Measurements from ENCODE around the gene FOSB.
"Not testable (repeated sequence)": the region's sequence is repeated elsewhere in the genome, so short reads cannot be mapped to it uniquely, and the experiment has no call there.

FOSB gene

DNA sequence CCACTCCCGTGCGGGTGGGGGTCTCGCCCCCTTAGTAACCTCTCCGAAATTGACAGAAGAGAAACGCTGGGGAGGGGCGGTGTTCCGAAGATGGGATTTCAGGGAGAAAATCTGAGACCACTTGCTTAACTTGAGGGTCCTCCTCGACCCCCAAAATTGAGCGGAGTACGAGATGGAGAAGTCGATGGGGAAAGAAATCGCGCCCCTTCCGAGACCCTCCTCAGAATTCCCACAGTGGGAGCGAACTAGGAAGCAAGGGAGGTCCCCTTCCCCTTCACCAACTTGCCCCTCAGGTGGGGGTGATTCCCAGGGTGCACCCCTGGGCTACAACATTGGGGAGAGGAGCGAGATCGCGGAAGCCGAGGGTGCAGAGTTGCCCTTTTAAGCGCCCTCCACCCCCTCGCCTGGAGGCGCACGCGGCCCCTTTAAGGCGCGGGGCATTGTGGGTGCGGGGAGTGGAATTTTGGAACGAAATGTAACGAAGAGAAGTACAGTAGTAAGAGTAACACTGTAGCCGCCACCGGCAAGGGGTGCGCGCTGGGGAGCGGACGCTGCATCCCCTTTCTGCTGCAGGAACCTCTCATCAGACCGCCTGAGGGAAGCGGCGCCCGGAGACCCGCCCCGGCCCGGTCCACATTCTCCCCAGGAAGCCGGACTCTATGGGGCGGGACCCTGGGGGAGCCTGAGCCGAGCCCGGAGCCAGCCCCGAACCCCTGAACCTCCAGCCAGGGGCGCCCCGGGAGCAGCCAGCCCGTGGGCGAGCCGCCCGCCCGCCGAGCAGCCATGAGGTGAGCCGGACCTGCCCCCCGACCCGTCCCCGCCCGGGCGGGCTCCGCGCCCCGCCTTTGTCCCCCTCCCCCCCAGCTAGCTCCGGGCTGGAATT, 39.4 kb downstream of the FOSB start, which contains the start of gene VASP:
VASP (plus strand) TSS at position 491 of the 883 bp plus-strand sequence; CDS start at position 784, 293 bp downstream.
- peak; percentile 95 for DNase-seq

DNA sequence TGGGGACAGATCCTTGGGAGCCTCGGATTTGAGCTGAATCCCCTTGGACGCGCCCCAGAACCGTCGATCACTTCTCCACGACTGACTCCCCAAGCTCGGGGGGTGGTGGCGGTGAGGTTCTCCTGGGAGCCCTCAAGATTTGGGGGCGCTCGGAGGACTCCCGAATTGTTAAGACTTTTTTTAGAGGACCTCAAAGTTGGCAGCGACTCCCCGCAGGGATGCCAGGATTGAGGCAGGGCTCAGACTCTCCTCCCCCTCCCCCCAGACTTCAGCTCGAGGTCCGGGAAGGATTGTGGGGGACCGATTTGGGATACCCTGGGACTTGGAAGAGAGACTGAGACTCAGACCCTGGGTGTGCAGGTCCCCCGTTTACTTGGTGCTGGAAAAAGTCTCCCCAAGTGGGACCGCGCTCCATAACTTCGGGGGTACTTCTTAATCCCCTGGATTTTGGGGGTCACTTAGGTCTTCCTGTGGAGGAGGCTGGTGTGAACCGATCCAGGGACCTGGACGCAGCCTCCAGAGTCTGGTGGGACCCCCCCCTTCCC, 40.1 kb downstream of the FOSB start:
- no peak for DNase-seq

DNA sequence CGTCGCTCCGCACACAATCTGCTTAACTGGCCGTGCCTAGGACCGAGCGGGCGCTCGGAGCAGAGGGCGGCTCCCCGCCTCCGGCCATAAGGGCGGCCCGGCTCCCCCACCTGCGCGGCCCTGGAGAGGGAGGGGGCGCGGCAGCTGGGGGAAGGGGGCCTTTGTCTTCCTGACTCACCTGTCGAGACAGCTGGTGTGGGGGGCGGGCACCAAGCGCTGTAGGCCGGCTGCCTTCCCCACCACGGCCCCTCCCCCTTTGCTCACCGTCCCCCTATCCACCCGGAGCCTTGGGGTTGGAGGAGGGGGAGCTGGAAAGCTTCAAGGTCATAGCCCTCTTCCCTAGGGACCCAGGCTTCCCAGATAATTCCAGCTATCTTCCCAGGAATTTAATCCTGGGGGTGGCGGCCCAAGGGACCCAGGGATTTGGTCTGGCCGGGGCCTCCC, 40.6 kb downstream of the FOSB start:
- DNase-seq, result peak; percentile 53

- DNase-seq, result peak; percentile 78
These were observed 41.3 kb downstream of the FOSB start for GRCh38 chr19:45508861-45509691.

GRCh38 chr19:45509692-45510015, 41.9 kb downstream of the FOSB start:
- no peak for DNase-seq

GRCh38 chr19:45510352-45510751, 42.6 kb downstream of the FOSB start:
- not testable (repeated sequence) for DNase-seq

GRCh38 chr19:45511074-45511473, 43.3 kb downstream of the FOSB start:
- no peak for DNase-seq

GRCh38 chr19:45512881-45513483, 45.2 kb downstream of the FOSB start:
- DNase-seq, result no peak

DNA sequence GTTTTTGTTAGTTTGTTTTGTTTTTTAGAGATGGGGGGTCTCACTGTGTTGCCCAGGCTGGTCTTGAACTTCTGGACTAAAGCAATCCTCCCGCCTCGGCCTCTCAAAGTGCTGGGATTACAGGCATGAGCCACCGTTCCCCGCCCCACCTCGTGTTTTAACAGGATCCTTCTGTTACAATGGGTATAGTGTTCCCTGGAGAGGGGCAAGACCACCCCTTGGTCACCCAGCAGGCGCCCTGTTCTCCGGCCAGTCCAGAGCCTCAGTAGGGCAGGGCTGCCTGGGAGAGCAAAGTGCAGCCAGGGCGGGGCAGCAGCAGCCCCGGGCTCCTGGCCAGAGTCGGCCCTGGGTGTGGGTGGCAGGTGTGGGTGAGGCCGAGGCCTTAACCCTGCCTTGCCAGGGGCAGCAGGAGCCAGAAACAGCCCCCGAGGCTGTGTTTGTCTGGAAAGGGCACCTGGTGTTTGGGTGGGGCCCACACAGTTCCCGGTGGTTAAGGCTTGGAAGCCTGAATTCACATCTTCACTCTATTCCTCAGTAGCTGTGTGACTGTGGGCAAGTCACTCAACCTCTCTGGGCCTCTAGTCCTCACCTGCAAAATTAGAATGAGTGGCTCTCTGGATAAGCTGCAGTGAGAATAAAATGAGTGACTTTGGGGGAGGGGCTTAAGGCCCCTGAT, 46.7 kb downstream of the FOSB start:
- DNase-seq, result no peak

DNA sequence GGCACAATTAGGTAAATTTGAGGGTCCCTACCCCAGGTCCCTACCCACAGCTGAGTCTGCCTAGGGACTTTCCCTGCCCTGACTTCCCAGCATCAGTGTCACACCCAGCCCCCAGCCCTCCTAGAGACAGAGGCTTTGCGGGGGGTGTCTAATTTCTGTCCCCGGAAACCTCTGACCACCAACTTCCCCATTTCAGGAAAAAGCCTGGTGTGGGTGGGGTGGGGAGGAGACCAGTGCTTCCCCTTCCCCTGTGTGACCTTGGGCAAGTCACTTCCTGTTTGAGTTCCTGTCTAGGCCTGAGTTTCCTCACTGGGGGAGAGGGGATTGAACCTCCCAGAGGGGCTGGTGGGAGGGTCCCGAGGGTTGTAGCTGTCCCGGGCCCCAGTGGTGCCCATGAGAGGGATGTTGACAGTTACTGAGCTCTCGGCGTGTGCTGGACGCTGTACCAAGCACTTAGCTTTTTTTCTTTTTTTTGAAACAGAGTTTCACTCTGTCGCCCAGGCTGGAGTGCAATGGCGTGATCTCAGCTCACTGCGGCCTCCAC, 47.4 kb downstream of the FOSB start:
- DNase-seq, result peak; percentile 67

DNA sequence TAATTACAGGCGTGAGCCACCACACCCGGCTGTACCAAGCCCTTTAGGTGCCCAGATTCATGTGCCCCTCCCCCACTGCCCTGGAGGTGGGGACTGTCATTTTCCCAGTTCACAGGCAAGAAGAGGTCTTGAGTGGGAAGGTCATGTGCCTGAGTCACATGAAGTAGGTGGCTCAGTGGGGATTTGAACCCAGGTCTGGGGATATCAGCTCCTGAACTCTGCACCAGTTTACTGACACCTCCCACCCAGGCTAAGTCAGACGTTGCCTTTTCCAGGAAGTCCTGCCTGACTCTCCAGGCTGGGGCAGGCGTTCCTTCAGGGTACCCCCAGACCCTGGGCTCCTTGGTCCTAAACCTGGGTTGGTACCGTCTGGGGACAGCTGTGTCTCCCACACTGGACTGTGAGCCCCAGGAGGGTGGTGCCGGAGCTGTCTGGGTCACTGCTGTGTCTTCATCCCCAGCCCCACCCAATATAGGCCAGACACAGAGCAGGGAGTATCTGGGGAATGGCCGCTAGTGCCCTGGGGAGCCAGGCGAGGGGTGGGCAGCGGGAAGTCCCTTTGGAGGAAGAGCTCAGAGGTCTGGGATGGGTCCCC, 48.1 kb downstream of the FOSB start:
- no peak for DNase-seq

DNA sequence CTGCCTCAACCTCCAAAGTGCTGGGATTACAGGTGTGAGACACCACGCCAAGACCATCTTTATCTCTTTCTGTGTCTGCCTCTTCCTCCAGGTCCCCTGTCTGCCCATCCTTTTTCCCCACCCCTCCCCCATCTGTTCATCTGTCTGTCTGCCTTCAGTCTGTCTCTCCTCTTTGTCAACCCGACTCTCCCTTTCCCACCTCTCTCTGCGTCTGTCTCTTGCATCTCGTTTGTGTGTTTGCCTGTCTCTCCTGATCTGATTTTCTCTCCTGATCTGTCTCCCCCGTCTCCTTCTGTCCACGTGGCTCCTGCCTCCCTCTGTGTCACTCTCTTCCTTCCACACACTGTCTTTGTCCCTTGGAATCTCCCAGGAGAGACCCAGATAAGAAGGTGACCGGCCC, 49.4 kb downstream of the FOSB start:
- DNase-seq, result no peak

DNA sequence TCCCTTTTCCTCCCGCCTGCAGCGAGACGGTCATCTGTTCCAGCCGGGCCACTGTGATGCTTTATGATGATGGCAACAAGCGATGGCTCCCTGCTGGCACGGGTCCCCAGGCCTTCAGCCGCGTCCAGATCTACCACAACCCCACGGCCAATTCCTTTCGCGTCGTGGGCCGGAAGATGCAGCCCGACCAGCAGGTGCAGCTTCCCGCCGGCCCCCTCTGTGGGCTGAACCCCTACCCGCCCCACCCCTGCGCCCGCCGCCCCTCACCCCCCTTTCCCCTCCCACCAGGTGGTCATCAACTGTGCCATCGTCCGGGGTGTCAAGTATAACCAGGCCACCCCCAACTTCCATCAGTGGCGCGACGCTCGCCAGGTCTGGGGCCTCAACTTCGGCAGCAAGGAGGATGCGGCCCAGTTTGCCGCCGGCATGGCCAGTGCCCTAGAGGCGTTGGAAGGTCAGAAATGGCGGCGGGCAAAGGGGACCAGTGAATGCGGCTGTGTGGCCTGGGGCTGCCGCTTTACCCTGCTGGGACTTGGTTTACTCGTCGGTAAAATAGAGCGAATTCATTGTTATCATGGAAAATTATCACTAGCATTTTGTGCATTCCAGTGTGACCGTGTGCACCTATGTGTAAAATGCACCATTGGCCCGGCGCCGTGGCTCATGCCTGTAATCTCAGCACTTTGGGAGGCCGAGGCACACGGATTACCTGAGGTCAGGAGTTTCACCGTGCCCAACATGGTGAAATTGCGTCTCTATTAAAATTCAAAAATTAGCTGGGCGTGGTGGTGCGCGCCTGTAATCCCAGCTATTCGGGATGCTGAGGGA, 50.1 kb downstream of the FOSB start:
- no peak for DNase-seq

GRCh38 chr19:45518469-45518826, 50.7 kb downstream of the FOSB start:
- no peak for DNase-seq

DNA sequence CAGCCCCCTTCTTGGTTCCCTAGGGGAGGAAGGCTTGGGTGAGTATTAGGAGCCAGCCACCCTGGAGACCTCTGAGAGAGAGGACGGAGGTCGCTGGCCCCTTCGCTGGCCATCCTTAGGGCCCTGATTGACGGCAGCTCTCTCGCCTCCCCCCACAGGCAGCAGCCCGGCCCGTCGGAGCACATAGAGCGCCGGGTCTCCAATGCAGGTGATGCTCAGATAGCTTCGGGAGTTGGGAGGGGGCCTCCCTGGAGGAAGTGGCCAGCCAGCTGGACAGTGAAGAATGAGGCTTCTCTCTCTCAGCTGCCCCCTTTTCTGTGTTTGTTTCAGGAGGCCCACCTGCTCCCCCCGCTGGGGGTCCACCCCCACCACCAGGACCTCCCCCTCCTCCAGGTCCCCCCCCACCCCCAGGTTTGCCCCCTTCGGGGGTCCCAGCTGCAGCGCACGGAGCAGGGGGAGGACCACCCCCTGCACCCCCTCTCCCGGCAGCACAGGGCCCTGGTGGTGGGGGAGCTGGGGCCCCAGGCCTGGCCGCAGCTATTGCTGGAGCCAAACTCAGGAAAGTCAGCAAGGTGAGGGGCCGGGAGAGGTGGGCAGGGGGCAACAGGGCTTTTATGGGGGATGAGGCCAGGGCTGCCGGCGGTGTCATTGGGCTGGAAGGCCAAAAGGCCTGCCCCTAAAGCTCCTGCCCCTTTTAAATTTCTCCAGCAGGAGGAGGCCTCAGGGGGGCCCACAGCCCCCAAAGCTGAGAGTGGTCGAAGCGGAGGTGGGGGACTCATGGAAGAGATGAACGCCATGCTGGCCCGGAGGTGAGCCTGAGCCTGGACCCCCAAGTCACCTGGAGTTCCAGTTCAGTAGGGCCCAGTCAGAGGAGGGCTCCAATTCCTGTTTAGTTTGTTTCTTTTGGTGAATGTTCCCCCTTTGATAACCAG, 54.5 kb downstream of the FOSB start:
- DNase-seq, result no peak

DNA sequence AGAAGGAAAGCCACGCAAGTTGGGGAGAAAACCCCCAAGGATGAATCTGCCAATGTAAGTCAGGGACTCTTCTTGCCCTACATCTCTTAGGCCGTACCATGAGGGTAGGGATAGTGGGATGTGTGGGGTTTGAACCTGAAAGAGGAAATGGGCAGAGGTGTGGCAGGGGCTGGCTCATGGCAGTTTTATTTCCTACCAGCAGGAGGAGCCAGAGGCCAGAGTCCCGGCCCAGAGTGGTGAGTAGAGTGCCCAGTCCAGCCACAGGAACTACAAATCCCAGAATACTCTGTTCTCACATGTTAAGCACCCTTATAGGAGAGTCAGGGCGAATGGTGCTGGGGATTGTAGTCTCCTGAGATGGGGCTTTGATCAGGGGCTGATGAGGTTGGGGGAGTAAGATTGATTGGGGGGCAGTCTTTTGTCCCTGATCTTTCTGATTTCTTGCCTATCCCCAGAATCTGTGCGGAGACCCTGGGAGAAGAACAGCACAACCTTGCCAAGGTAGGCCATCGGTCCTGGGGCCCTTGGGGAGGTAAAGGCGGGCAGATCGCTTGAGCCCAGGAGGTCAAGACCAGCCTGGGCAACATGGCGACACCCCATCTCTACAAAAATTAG, 56.0 kb downstream of the FOSB start:
- peak; percentile 88 for DNase-seq

DNA sequence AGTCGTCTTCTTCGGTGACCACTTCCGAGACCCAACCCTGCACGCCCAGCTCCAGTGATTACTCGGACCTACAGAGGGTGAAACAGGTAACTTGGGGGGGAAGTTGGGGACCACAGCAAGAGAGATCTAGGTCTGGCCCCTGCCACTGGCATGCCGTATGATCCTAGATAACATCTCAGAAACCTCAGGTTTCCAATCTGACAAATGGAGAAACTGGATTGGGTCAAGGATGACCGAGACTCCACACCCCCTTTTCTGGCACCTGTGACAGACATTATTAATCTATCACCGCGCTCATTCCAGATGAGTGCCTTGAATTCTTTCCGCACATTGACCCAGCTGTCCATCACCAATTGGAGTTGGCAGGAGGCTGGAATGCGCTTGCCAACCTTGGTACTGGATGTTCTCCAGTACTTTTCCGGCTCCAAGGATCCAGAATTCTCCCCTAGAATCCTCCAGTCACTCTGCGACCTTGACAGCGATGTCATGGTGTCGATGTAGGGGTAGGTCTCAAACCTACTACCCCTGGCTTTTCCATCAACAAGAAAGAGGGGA, 56.9 kb downstream of the FOSB start:
- DNase-seq, result no peak
